ENCODE results near the gene REXO1.

The REXO1 gene

GRCh38 chr19:1808395-1808731 lies 39.9 kb downstream of the REXO1 start:
- H3K23ac ChIP-seq (ENCODE audit: low read length in 2 of 2): no peak overlapping the region
- H3K27ac ChIP-seq (ENCODE audit: low read length, poor library complexity, severe bottlenecking): no peak overlapping the region
- H3K4me2 ChIP-seq (ENCODE audit: low read length, poor library complexity, severe bottlenecking): no peak overlapping the region
- no peaks in the 10 kb centered on the region for H3K79me1 ChIP-seq (replicated peaks; ENCODE audit: low read length, poor library complexity, severe bottlenecking)
- H2BK120ac ChIP-seq (ENCODE audit: low read depth, low read length): no peak overlapping the region
- H4K91ac ChIP-seq (ENCODE audit: low read length): no peak overlapping the region
- H3K4me1 ChIP-seq (ENCODE audit: control insufficient read depth, insufficient read depth, low read depth, low read length): peaks cover 21% of the 10 kb centered on the region
- H3K36me3 ChIP-seq (ENCODE audit: control insufficient read depth in 1 of 2, insufficient read depth in 2 of 2, low read depth in 1 of 2, low read length in 2 of 2): peaks cover 0 to 35% of the 10 kb centered on the region in 2 experiments
- no peak overlapping the region for H3K4ac ChIP-seq (ENCODE audit: low read depth in 1 of 2, low read length in 2 of 2)
- no peak for DNase-seq
- H4K8ac ChIP-seq (ENCODE audit: low read length): no peak overlapping the region
- no peak overlapping the region for H3K14ac ChIP-seq (ENCODE audit: low read length in 2 of 2)
- no peak overlapping the region for H3K4me3 ChIP-seq (ENCODE audit: insufficient read depth in 1 of 2, low read depth in 1 of 2, low read length in 2 of 2)
- H3K18ac ChIP-seq (ENCODE audit: low read depth in 1 of 2, low read length in 2 of 2): no peak overlapping the region
- 96% methylated on average over 2 of the region's 2 CpGs for WGBS
- H2BK15ac ChIP-seq (ENCODE audit: low read depth, poor library complexity, severe bottlenecking): no peak overlapping the region
- no peak overlapping the region for H2AFZ ChIP-seq (ENCODE audit: low read depth, low read length)
- no peak overlapping the region for H2AK5ac ChIP-seq (ENCODE audit: low read length, severe bottlenecking)
- no peaks in the 10 kb centered on the region for H3K9me3 ChIP-seq (ENCODE audit: control insufficient read depth, low read length)
- no peak overlapping the region for H2BK12ac ChIP-seq (ENCODE audit: low read length in 2 of 2)
- H2BK5ac ChIP-seq (ENCODE audit: low read depth, low read length, poor library complexity, severe bottlenecking): no peak overlapping the region
- peaks cover 0 to 4% of the 10 kb centered on the region in 2 experiments for H3K27me3 ChIP-seq (ENCODE audit: control insufficient read depth in 1 of 2, insufficient read depth in 1 of 2, low read length in 2 of 2)
- H3K9ac ChIP-seq (ENCODE audit: low read length): no peak overlapping the region

DNA sequence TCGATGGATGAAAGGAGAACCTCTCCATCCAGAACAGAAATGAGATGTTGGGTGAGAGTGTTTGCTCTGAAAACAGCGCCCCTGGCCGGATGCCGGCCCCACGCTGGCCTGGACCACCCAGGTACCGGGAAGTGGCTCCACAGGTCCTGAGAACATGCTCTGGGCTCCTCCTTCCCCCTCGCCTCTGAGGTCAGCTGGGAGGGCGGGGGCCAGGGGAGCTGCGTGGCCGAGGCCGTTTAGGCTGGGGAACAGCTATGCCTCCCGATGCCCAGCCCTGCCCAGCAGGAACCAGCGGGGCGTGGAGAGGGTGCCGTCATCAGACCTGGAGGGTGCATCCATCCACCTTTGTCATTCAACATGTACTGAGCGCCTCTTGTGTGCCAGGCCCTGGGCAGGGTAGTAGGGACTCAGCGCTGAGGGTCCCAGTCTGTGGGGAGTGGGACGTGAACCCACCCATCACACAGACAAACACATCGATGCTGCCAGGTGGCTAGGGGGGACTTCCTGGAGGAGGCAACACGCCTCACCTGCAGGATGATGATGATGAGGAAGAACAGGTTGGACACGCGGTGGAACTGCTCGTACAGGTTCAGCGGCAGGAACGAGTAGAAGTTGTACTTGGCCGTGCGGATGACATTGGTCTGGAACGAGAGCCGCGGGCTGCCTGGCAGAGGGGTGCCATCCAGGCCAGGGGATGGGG lies 40.4 kb downstream of the REXO1 start:
- no peak overlapping the region for H4K8ac ChIP-seq (ENCODE audit: low read length)
- no peak overlapping the region for H3K4me3 ChIP-seq (ENCODE audit: insufficient read depth in 1 of 2, low read depth in 1 of 2, low read length in 2 of 2)
- no peaks in the 10 kb centered on the region for H3K79me1 ChIP-seq (replicated peaks; ENCODE audit: low read length, poor library complexity, severe bottlenecking)
- no peak overlapping the region for H3K9ac ChIP-seq (ENCODE audit: low read length)
- no peak overlapping the region for H3K14ac ChIP-seq (ENCODE audit: low read length in 2 of 2)
- no peaks in the 10 kb centered on the region for H3K9me3 ChIP-seq (ENCODE audit: control insufficient read depth, low read length)
- H2BK12ac ChIP-seq (ENCODE audit: low read length in 2 of 2): no peak overlapping the region
- H3K4me2 ChIP-seq (ENCODE audit: low read length, poor library complexity, severe bottlenecking): no peak overlapping the region
- no peak overlapping the region for H3K4ac ChIP-seq (ENCODE audit: low read depth in 1 of 2, low read length in 2 of 2)
- H3K27ac ChIP-seq (ENCODE audit: low read length, poor library complexity, severe bottlenecking): no peak overlapping the region
- H2BK15ac ChIP-seq (ENCODE audit: low read depth, poor library complexity, severe bottlenecking): no peak overlapping the region
- no peak overlapping the region for H3K18ac ChIP-seq (ENCODE audit: low read depth in 1 of 2, low read length in 2 of 2)
- H3K23ac ChIP-seq (ENCODE audit: low read length in 2 of 2): no peak overlapping the region
- no peak overlapping the region for H4K91ac ChIP-seq (ENCODE audit: low read length)
- H3K27me3 ChIP-seq (ENCODE audit: control insufficient read depth in 1 of 2, insufficient read depth in 1 of 2, low read length in 2 of 2): peaks cover 0 to 4% of the 10 kb centered on the region in 2 experiments
- H3K36me3 ChIP-seq (ENCODE audit: control insufficient read depth in 1 of 2, insufficient read depth in 2 of 2, low read depth in 1 of 2, low read length in 2 of 2): peaks cover 0 to 39% of the 10 kb centered on the region in 2 experiments
- H2BK120ac ChIP-seq (ENCODE audit: low read depth, low read length): no peak overlapping the region
- H3K4me1 ChIP-seq (ENCODE audit: control insufficient read depth, insufficient read depth, low read depth, low read length): peaks cover 16% of the 10 kb centered on the region
- no peak overlapping the region for H2AK5ac ChIP-seq (ENCODE audit: low read length, severe bottlenecking)
- DNase-seq: no peak
- no peak overlapping the region for H2AFZ ChIP-seq (ENCODE audit: low read depth, low read length)
- H2BK5ac ChIP-seq (ENCODE audit: low read depth, low read length, poor library complexity, severe bottlenecking): no peak overlapping the region
- WGBS: 89% methylated on average over 29 of the region's 30 CpGs

DNA sequence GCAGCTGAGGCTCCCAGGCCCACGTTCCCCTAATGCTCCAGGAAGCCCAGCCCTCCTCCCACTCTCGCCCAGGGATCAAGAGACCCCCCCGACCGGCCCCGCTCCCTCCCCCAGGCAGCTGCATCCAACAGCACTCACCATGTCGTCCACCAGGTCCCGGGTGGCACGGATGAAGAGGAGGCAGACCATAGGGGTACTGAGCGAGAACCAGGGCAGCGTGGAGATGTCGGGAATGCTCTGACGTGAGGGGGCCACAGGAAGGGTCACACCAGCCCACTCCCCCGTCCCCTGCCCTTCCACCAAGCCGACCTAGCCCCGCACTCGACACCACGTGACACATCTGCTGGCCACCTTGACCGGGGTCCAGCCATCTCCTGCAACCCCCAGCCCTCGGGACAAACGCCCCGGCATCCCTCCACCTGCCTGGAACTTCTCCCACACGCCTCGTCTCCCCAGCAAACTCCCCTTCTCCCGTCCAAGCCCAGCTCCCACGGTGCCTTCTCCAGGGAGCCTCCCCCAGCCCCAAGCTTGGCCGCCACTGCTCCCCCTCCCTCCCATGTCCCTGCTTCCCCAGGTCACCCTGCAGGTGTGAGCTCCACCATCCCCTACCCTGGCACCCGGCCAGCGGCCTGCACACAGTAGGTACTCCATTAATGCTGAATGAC lies 41.1 kb downstream of the REXO1 start:
- no peak overlapping the region for H4K8ac ChIP-seq (ENCODE audit: low read length)
- no peaks in the 10 kb centered on the region for H3K79me1 ChIP-seq (replicated peaks; ENCODE audit: low read length, poor library complexity, severe bottlenecking)
- peaks cover 0 to 4% of the 10 kb centered on the region in 2 experiments for H3K27me3 ChIP-seq (ENCODE audit: control insufficient read depth in 1 of 2, insufficient read depth in 1 of 2, low read length in 2 of 2)
- H2AFZ ChIP-seq (ENCODE audit: low read depth, low read length): no peak overlapping the region
- H2BK15ac ChIP-seq (ENCODE audit: low read depth, poor library complexity, severe bottlenecking): no peak overlapping the region
- H2BK12ac ChIP-seq (ENCODE audit: low read length in 2 of 2): no peak overlapping the region
- H2BK5ac ChIP-seq (ENCODE audit: low read depth, low read length, poor library complexity, severe bottlenecking): no peak overlapping the region
- no peak overlapping the region for H3K4me3 ChIP-seq (ENCODE audit: insufficient read depth in 1 of 2, low read depth in 1 of 2, low read length in 2 of 2)
- H3K14ac ChIP-seq (ENCODE audit: low read length in 2 of 2): no peak overlapping the region
- peaks cover 15% of the 10 kb centered on the region for H3K4me1 ChIP-seq (ENCODE audit: control insufficient read depth, insufficient read depth, low read depth, low read length)
- peaks cover 0 to 45% of the 10 kb centered on the region in 2 experiments for H3K36me3 ChIP-seq (ENCODE audit: control insufficient read depth in 1 of 2, insufficient read depth in 2 of 2, low read depth in 1 of 2, low read length in 2 of 2)
- no peak overlapping the region for H3K9ac ChIP-seq (ENCODE audit: low read length)
- no peak for DNase-seq
- no peak overlapping the region for H2BK120ac ChIP-seq (ENCODE audit: low read depth, low read length)
- H3K18ac ChIP-seq (ENCODE audit: low read depth in 1 of 2, low read length in 2 of 2): no peak overlapping the region
- H2AK5ac ChIP-seq (ENCODE audit: low read length, severe bottlenecking): no peak overlapping the region
- H3K4ac ChIP-seq (ENCODE audit: low read depth in 1 of 2, low read length in 2 of 2): no peak overlapping the region
- H3K4me2 ChIP-seq (ENCODE audit: low read length, poor library complexity, severe bottlenecking): no peak overlapping the region
- no peak overlapping the region for H3K27ac ChIP-seq (ENCODE audit: low read length, poor library complexity, severe bottlenecking)
- H4K91ac ChIP-seq (ENCODE audit: low read length): no peak overlapping the region
- no peak overlapping the region for H3K23ac ChIP-seq (ENCODE audit: low read length in 2 of 2)
- WGBS: 86% methylated on average over 28 of the region's 28 CpGs
- no peaks in the 10 kb centered on the region for H3K9me3 ChIP-seq (ENCODE audit: control insufficient read depth, low read length)

DNA sequence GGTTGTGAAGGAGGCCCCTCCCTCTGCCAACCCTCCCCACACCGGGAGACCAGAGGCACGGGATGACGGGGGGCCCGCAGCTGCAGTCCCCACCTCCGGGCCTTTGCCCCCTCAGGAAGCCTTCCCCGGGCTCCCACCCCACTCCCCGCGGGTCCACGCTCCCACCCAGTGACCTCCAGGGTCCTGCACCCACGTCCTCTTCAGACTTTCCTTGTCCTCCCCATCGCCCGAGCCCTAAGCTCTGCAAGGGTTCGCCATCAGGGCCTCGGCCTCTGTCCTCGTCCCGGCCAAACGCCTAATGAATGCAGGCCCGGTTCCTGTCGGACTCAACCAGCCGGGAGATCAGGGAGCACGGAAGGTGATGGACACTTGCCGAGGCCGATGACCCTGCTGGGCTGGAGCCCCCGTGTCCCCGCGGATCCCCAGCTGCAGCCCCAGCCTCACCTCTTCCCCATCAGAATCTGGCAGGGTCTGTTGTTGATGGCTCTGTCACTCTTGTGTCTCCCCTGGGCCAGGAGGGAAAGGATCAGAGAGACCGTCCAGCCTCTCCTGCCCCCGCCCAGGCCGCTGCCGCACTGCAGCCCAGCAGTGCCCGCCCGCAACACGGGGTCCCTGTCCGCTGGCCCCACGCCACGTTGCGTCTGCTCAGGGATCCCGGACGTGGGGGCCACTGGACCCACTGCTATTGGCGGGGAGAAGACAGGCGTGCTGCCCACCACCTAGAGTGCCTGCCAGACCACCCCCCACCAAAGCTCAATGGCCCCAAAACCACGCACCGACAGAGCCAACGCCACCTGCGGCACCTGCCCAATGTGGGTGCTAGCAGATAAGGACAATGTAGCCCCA lies 41.9 kb downstream of the REXO1 start:
- Histone ChIP-seq H3K4me2 (ENCODE audit: low read length, poor library complexity, severe bottlenecking) (no peak overlapping the region), H2BK15ac (ENCODE audit: low read depth, poor library complexity, severe bottlenecking) (no peak overlapping the region), H3K18ac (ENCODE audit: low read depth in 1 of 2, low read length in 2 of 2) (no peak overlapping the region), H3K4me1 (ENCODE audit: control insufficient read depth, insufficient read depth, low read depth, low read length) (peaks cover 9% of the 10 kb centered on the region), H3K9me3 (ENCODE audit: control insufficient read depth, low read length) (no peaks in the 10 kb centered on the region), H2BK12ac (ENCODE audit: low read length in 2 of 2) (no peak overlapping the region), H2AFZ (ENCODE audit: low read depth, low read length) (no peak overlapping the region), H4K8ac (ENCODE audit: low read length) (no peak overlapping the region), H3K4me3 (ENCODE audit: insufficient read depth in 1 of 2, low read depth in 1 of 2, low read length in 2 of 2) (no peak overlapping the region), H3K27me3 (ENCODE audit: control insufficient read depth in 1 of 2, insufficient read depth in 1 of 2, low read length in 2 of 2) (peaks cover 0 to 4% of the 10 kb centered on the region in 2 experiments), H3K36me3 (ENCODE audit: control insufficient read depth in 1 of 2, insufficient read depth in 2 of 2, low read depth in 1 of 2, low read length in 2 of 2) (peaks cover 0 to 45% of the 10 kb centered on the region in 2 experiments), H3K14ac (ENCODE audit: low read length in 2 of 2) (no peak overlapping the region), H3K79me1 (replicated peaks; ENCODE audit: low read length, poor library complexity, severe bottlenecking) (no peaks in the 10 kb centered on the region), H2AK5ac (ENCODE audit: low read length, severe bottlenecking) (no peak overlapping the region), H3K23ac (ENCODE audit: low read length in 2 of 2) (no peak overlapping the region), H3K27ac (ENCODE audit: low read length, poor library complexity, severe bottlenecking) (no peak overlapping the region), H3K4ac (ENCODE audit: low read depth in 1 of 2, low read length in 2 of 2) (no peak overlapping the region), H3K9ac (ENCODE audit: low read length) (no peak overlapping the region), H2BK5ac (ENCODE audit: low read depth, low read length, poor library complexity, severe bottlenecking) (no peak overlapping the region), H4K91ac (ENCODE audit: low read length) (no peak overlapping the region), H2BK120ac (ENCODE audit: low read depth, low read length) (no peak overlapping the region)
- WGBS: 91% methylated on average over 45 of the region's 45 CpGs
- no peak for DNase-seq

All from mesenchymal stem cell (in vitro differentiated cells and primary cell).